H9 (cell line): ENCODE data around the gene NMRAL1. TPM values are rescaled to one million over a fixed set of nuclear protein-coding genes. Genes with fewer than 3 reads are reported as not detected.

Experiments
- DNase-seq: peaks from one replicate; pipeline ENCODE4 v3.0.0-alpha.2; 2017
- H2AFZ ChIP-seq: one replicate; pipeline ENCODE4 v1.6.1; 2013; ENCODE audit warnings: mild to moderate bottlenecking, low read length, control low read depth, moderate library complexity
- H2AK5ac ChIP-seq: 2 replicates; pipeline ENCODE4 v1.6.1; 2013; ENCODE audit warnings: low read length, control low read depth, mixed read lengths; ENCODE audit not compliant: insufficient read length
- H2BK120ac ChIP-seq: one replicate; pipeline ENCODE4 v1.6.1; 2013; ENCODE audit warnings: low read depth, mild to moderate bottlenecking, low read length, control low read depth, inconsistent platforms; ENCODE audit not compliant: poor library complexity, severe bottlenecking
- H2BK12ac ChIP-seq: 2 replicates; pipeline ENCODE4 v1.6.1; 2013; ENCODE audit warnings: low read length, control low read depth, mixed read lengths, low read depth; ENCODE audit not compliant: insufficient read length
- H2BK15ac ChIP-seq: 2 replicates; pipeline ENCODE4 v1.6.1; 2013; ENCODE audit warnings: low read depth, low read length, control low read depth
- H2BK20ac ChIP-seq: one replicate; pipeline ENCODE4 v1.6.1; 2013; ENCODE audit warnings: low read depth, mild to moderate bottlenecking, low read length, control low read depth, inconsistent platforms; ENCODE audit not compliant: poor library complexity, severe bottlenecking
- H2BK5ac ChIP-seq: 2 replicates; pipeline ENCODE4 v1.6.1; 2013; ENCODE audit warnings: low read length, control low read depth, mixed read lengths; ENCODE audit not compliant: insufficient read length
- H3K14ac ChIP-seq: 2 replicates; pipeline ENCODE4 v1.6.1; 2013; ENCODE audit warnings: low read length, control low read depth; ENCODE audit not compliant: insufficient read depth
- H3K18ac ChIP-seq: 2 replicates; pipeline ENCODE4 v1.6.1; 2013; ENCODE audit warnings: low read depth, mild to moderate bottlenecking, mixed read lengths, low read length, control low read depth; ENCODE audit not compliant: insufficient read length
- H3K23ac ChIP-seq: 2 replicates; pipeline ENCODE4 v1.6.1; 2013; ENCODE audit warnings: low read length, control low read depth, mixed read lengths, low read depth; ENCODE audit not compliant: insufficient read length
- H3K23me2 ChIP-seq: 2 replicates; pipeline ENCODE4 v1.6.1; 2013; ENCODE audit warnings: low read depth, mild to moderate bottlenecking, mixed read lengths, low read length, control low read depth; ENCODE audit not compliant: insufficient read length, poor library complexity, severe bottlenecking
- H3K27ac ChIP-seq: 2 replicates; pipeline ENCODE4 v1.5.1; 2013; ENCODE audit warnings: low read length, control low read depth, mixed read lengths, low read depth; ENCODE audit not compliant: insufficient read length
- H3K27me3 ChIP-seq: 2 replicates; pipeline ENCODE4 v1.6.1; 2013; ENCODE audit warnings: low read length, control low read depth, inconsistent platforms; ENCODE audit not compliant: insufficient read depth
- H3K4ac ChIP-seq: 2 replicates; pipeline ENCODE4 v1.6.1; 2013; ENCODE audit warnings: low read depth, mild to moderate bottlenecking, control low read depth, inconsistent platforms, low read length, moderate library complexity
- H3K4me1 ChIP-seq: 2 replicates; pipeline ENCODE4 v1.6.1; 2013; ENCODE audit warnings: low read length, control low read depth, inconsistent platforms; ENCODE audit not compliant: insufficient read depth
- H3K4me2 ChIP-seq: 2 replicates; pipeline ENCODE4 v1.6.1; 2013; ENCODE audit warnings: low read length, control low read depth, mixed read lengths; ENCODE audit not compliant: insufficient read length, insufficient read depth
- H3K56ac ChIP-seq: 2 replicates; pipeline ENCODE4 v1.6.1; 2013; ENCODE audit warnings: low read depth, mild to moderate bottlenecking, mixed read lengths, low read length, control low read depth; ENCODE audit not compliant: insufficient read length
- H3K79me1 ChIP-seq: 2 replicates; pipeline ENCODE4 v1.6.1; 2013; ENCODE audit warnings: low read depth, mild to moderate bottlenecking, moderate library complexity, low read length, control low read depth, inconsistent platforms; ENCODE audit not compliant: insufficient read depth, poor library complexity, severe bottlenecking
- H3K79me2 ChIP-seq: 2 replicates; pipeline ENCODE4 v1.6.1; 2013; ENCODE audit warnings: low read length, control low read depth, inconsistent platforms; ENCODE audit not compliant: insufficient read depth
- H3K9ac ChIP-seq: 2 replicates; pipeline ENCODE4 v1.6.1; 2013; ENCODE audit warnings: low read length, control low read depth, mixed read lengths; ENCODE audit not compliant: insufficient read length; ENCODE audit errors: extremely low read depth
- H3K9me3 ChIP-seq: one replicate; pipeline ENCODE4 v1.6.1; 2013; ENCODE audit warnings: low read depth, low read length, inconsistent platforms; ENCODE audit not compliant: control insufficient read depth
- H3T11ph ChIP-seq: one replicate; pipeline ENCODE4 v1.6.1; 2013; ENCODE audit warnings: mild to moderate bottlenecking, low read length, control low read depth, inconsistent platforms
- H4K20me1 ChIP-seq: one replicate; pipeline ENCODE4 v1.6.1; 2013; ENCODE audit not compliant: control insufficient read depth, insufficient read length, insufficient read depth
- H4K5ac ChIP-seq: 2 replicates; pipeline ENCODE4 v1.6.1; 2013; ENCODE audit warnings: low read depth, mild to moderate bottlenecking, mixed read lengths, low read length, control low read depth; ENCODE audit not compliant: insufficient read length
- H4K8ac ChIP-seq: replicated peaks from 2 replicates; pipeline ENCODE4 v1.6.1; 2013; ENCODE audit warnings: low read length, control low read depth, mixed read lengths, low read depth; ENCODE audit not compliant: insufficient read length
- H4K91ac ChIP-seq: 2 replicates; pipeline ENCODE4 v1.6.1; 2013; ENCODE audit warnings: low read depth, mild to moderate bottlenecking, moderate library complexity, mixed read lengths, low read length, control low read depth; ENCODE audit not compliant: insufficient read length
- H3K27ac Mint-ChIP-seq, 3 experiments: 2 replicates in 2 of 3; 3 replicates in 1 of 3; pipeline ENCODE4 v1.8.0; 2020 to 2021; ENCODE audit warnings: mixed read lengths in 3 of 3, mild to moderate bottlenecking in 1 of 3, moderate library complexity in 1 of 3
- H3K27me3 Mint-ChIP-seq: 2 replicates; pipeline ENCODE4 v1.8.0; 2021; ENCODE audit warnings: low read depth, mild to moderate bottlenecking, moderate library complexity, mixed read lengths
- H3K36me3 Mint-ChIP-seq, 3 experiments: 2 replicates in 2 of 3; 3 replicates in 1 of 3; pipeline ENCODE4 v1.8.0; 2020 to 2021; ENCODE audit warnings: low read depth in 3 of 3, mixed read lengths in 3 of 3; ENCODE audit not compliant: insufficient read depth in 1 of 3
- H3K4me1 Mint-ChIP-seq, 2 experiments: 2 replicates each; pipeline ENCODE4 v1.8.0; 2020; ENCODE audit warnings: mixed read lengths in 2 of 2
- H3K4me3 Mint-ChIP-seq, 2 experiments: 2 replicates in 1 of 2; 3 replicates in 1 of 2; pipeline ENCODE4 v1.8.0; 2020 to 2021; ENCODE audit warnings: mild to moderate bottlenecking in 2 of 2, mixed read lengths in 2 of 2, moderate library complexity in 1 of 2
- H3K9me3 Mint-ChIP-seq, 2 experiments: 2 replicates in 1 of 2; 3 replicates in 1 of 2; pipeline ENCODE4 v1.8.0; 2020; ENCODE audit warnings: mild to moderate bottlenecking in 2 of 2, mixed read lengths in 2 of 2, moderate library complexity in 1 of 2
- WGBS: extraction: QIAGEN DNeasy Blood & Tissue Kit; methylation state at CpG from one replicate; pipeline ENCODE4 v1.1.7; 2013; ENCODE audit warnings: missing lambda C conversion rate, low lambda C conversion rate, mixed read lengths; ENCODE audit not compliant: insufficient read length; ENCODE audit errors: extremely low coverage; 5-methylcytosine and 5-hydroxymethylcytosine counted together
- total RNA-seq: library from RNA; stranded (reverse); gene quantifications from 2 replicates; pipeline ENCODE4 v1.2.1, GENCODE V29; 2021
- TF ChIP-seq, protein P1 (sequence below): fragments of 200-600 bp; sonication (generic); conservative IDR thresholded peaks from 3 replicates; pipeline ENCODE4 v1.8.0; 2021; ENCODE audit warnings: antibody characterized with exemption, mild to moderate bottlenecking

The NMRAL1 gene
- total RNA-seq, 1 experiment from 2014 or later = 78.9 TPM

GRCh38 chr16:4443271-4443670 lies 31.2 kb downstream of the NMRAL1 start:
- Histone ChIP-seq H3K9me3 (no peaks in the 10 kb centered on the region), H4K91ac (no peak overlapping the region), H3K4me1 (no peaks in the 10 kb centered on the region), H2AK5ac (no peak overlapping the region), H3K56ac (no peak overlapping the region), H3K4me2 (no peak overlapping the region), H3K18ac (no peak overlapping the region), H3K9ac (no peak overlapping the region), H2AFZ (no peak overlapping the region), H4K20me1 (no peaks in the 10 kb centered on the region), H4K5ac (no peak overlapping the region), H3T11ph (no peak overlapping the region), H3K79me1 (no peaks in the 10 kb centered on the region), H2BK20ac (no peak overlapping the region), H2BK120ac (no peak overlapping the region), H3K23me2 (no peaks in the 10 kb centered on the region), H2BK12ac (no peak overlapping the region), H3K4ac (no peak overlapping the region), H4K8ac (no peak overlapping the region), H2BK15ac (no peak overlapping the region), H2BK5ac (no peak overlapping the region), H3K27ac (no peak overlapping the region), H3K23ac (no peak overlapping the region), H3K79me2 (0 out of 2 replicates have a peak, but pooled peaks cover 2% of the 10 kb centered on the region), H3K14ac (no peak overlapping the region), H3K27me3 (no peaks in the 10 kb centered on the region)
- TF ChIP-seq, protein P1, sequence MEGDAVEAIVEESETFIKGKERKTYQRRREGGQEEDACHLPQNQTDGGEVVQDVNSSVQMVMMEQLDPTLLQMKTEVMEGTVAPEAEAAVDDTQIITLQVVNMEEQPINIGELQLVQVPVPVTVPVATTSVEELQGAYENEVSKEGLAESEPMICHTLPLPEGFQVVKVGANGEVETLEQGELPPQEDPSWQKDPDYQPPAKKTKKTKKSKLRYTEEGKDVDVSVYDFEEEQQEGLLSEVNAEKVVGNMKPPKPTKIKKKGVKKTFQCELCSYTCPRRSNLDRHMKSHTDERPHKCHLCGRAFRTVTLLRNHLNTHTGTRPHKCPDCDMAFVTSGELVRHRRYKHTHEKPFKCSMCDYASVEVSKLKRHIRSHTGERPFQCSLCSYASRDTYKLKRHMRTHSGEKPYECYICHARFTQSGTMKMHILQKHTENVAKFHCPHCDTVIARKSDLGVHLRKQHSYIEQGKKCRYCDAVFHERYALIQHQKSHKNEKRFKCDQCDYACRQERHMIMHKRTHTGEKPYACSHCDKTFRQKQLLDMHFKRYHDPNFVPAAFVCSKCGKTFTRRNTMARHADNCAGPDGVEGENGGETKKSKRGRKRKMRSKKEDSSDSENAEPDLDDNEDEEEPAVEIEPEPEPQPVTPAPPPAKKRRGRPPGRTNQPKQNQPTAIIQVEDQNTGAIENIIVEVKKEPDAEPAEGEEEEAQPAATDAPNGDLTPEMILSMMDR = no peak
- H3K9me3 Mint-ChIP-seq = no peaks in the 10 kb centered on the region
- peaks cover 54 to 87% (median 74%) of the 10 kb centered on the region in 3 experiments for H3K36me3 Mint-ChIP-seq
- no peak for DNase-seq
- WGBS = no CpG with 5 or more reads among the region's 5 CpGs
- H3K4me1 Mint-ChIP-seq = no peaks in the 10 kb centered on the region
- no peaks in the 10 kb centered on the region for H3K27me3 Mint-ChIP-seq
- H3K4me3 Mint-ChIP-seq = no peak overlapping the region
- peak overlapping the region in 2 of 3 experiments; percentile 44 to 49; a peak in 2 of 7 replicates for H3K27ac Mint-ChIP-seq
